RWPE1 (cell line): ENCODE results near the gene ELF1.
A peak's percentile ranks its signal among the peaks of the same experiment; 100 is the strongest.
"Not testable (repeated sequence)": the region's sequence is repeated elsewhere in the genome, so short reads cannot be mapped to it uniquely, and the experiment has no call there.

Experiments used
- CTCF ChIA-PET: fragments of 350-600 bp; sonication (Branson Sonifier 250); formaldehyde crosslinking; extraction: SDS; loops from one replicate; lab custom pipeline; 2021; lab: Yijun Ruan, JAX
- POLR2A ChIA-PET: fragments of 400-600 bp; formaldehyde crosslinking; extraction: SDS; loops from one replicate; lab custom pipeline; 2020; ENCODE audit warnings: antibody characterized with exemption; ENCODE audit not compliant: low non-redundant PET; lab: Yijun Ruan, JAX
- DNase-seq: peaks from one replicate; pipeline ENCODE4 v3.0.0; 2012; ENCODE audit warnings: low spot score
- H3K27ac ChIP-seq: fragments of 450-650 bp; 2 replicates; pipeline ENCODE4 v1.5.1; 2017
- CTCF ChIP-seq: fragments of 450-650 bp; conservative IDR thresholded peaks from 2 replicates; pipeline ENCODE4 v1.5.1; 2017; ENCODE audit warnings: low read depth, mild to moderate bottlenecking

The ELF1 gene

DNA sequence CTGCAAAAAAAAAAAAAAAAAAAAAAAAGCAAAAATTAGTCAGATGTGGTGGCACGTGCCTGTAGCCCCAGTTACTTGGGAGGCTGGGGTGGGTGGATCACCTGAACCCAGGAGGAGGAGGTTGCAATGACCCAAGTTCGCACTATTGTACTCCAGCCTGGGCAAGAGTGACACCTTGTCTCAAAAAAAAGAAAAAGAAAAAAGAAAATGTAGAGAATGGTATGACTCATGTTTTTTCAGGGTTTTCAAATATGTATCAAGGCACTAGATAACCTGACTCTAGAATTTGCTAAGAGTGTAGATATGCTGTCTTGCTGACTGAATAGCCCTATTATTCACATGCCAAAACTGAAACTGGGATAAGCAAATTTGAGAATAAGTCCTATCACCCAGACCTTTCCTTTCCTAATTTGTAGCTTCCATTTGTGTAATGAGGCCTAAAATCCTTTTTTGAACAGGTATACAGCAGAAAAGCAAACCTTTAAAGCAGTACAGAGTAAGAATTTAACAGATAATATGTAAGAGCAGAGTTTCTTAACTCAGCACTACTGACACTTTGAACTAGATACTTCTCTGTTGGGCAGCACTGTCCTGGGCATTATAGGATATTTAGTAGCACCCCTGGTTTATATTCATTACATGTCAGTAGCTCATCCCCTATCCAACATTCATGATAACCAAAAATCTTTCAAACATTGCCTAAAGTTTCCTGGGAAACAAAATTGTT, 108.6 kb downstream of the ELF1 start:
- peak; percentile 15 for DNase-seq
- no peak for TF ChIP-seq CTCF
- ChIA-PET POLR2A (no interaction called here), CTCF (interaction anchor here (0.6 kb wide), 1 partner anchor 497 kb away, joined by 3 read pairs; no protein-coding TSS in a partner anchor)
- no peak overlapping the region for H3K27ac ChIP-seq

- CTCF ChIA-PET, result interaction anchor here (0.6 kb wide), 1 partner anchor 102 kb away, joined by 6 read pairs; no protein-coding TSS in a partner anchor
- H3K27ac ChIP-seq, DNase-seq, POLR2A ChIA-PET: not testable (repeated sequence)
Measured at GRCh38 chr13:40909541-40910200, 109.4 kb downstream of the ELF1 start.

GRCh38 chr13:40908546-40908945, 110.6 kb downstream of the ELF1 start:
- no peak for TF ChIP-seq CTCF
- CTCF ChIA-PET, result no interaction called here
- POLR2A ChIA-PET, result no interaction called here
- DNase-seq, result no peak
- H3K27ac ChIP-seq, result no peak overlapping the region

DNA sequence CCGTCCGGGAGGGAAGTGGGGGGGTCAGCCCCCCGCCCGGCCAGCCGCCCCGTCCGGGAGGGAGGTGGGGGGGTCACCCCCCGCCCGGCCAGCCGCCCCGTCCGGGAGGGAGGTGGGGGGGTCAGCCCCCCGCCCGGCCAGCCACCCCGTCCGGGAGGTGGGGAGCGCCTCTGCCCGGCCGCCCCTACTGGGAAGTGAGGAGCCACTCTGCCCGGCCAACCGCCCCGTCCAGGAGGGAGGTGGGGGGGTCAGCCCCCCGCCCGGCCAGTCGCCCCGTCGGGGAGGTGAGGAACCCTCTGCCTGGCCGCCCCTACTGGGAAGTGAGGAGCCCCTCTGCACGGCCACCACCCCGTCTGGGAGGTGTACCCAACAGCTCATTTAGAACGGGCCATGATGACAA, 118.1 kb downstream of the ELF1 start:
- POLR2A ChIA-PET, DNase-seq, CTCF ChIA-PET, H3K27ac ChIP-seq: not testable (repeated sequence)

GRCh38 chr13:40900568-40900967, 118.5 kb downstream of the ELF1 start:
- CTCF ChIA-PET, H3K27ac ChIP-seq, POLR2A ChIA-PET, DNase-seq: not testable (repeated sequence)

DNA sequence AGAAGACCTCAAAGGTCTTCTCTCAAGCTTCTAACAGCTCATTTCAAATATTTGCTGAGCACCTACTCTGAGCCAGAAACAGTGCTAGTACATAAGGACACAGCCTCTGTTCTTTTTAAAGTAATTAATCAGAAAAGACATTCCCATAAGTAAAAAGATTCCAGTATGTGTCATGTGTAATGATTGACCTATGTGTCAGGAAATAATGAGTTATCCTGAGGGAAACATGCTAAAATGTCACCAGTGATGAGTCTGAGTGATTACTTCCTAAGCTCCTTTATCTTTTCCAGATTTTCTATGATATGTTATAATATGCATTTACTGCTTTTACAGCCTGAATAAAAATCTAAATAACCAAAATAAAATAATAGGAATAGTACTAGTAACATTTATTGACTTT, 122.1 kb downstream of the ELF1 start:
- no peak for DNase-seq
- ChIA-PET CTCF (no interaction called here), POLR2A (no interaction called here)
- H3K27ac ChIP-seq, result no peak overlapping the region
- TF ChIP-seq CTCF, result no peak

DNA sequence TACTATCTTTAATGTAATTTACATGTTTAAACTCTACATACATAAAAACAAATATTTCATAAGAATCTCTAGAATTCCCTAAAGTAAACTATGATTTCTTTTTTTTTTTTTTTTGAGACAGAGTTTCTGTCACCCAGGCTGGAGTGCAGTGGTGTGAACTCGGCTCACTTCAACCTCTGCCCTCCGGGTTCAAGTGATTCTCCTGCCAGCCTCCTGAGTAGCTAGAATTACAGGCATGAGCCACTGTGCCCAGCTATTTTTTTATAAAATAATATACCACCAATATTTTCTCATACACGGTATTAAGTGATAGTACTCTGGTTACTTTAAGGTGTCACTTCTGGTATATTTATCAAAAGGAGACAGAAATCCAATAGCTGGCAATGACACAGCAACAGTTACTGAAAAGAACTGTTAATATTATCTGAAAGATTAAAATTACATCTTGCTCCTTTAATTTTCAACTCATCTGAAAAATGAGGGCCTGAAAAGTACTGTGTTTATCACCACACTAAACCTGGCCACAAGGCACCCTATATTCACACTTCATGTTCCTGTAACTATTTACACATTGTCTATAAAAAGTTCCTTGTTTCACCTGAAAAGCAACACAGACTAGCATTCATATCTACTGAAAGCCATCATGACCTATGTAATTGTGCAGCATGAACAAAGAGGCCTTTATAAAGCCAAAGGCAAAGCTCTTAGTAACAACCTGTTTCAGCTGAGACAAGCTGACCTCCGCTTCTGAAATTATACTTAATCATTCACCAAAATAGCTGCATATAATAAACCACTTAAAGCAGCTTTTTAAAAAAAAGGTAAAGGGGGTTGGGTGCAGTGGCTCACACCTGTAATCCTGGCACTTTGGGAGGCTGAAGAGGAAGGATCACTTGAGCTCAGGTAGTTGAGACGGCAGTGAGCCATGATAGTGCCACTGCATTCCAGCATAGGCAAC, 123.6 kb downstream of the ELF1 start:
- no peak overlapping the region for H3K27ac ChIP-seq
- POLR2A ChIA-PET, result no interaction called here
- no peak for TF ChIP-seq CTCF
- CTCF ChIA-PET, result interaction anchor here (0.6 kb wide), 1 partner anchor 377 kb away, joined by 3 read pairs; no protein-coding TSS in a partner anchor
- DNase-seq, result no peak

GRCh38 chr13:40893573-40893972, 125.5 kb downstream of the ELF1 start:
- CTCF ChIA-PET, DNase-seq, H3K27ac ChIP-seq, POLR2A ChIA-PET: not testable (repeated sequence)
